Left lung (tissue), 10 donors: Measurements from ENCODE around the gene RSPH1. TPM values are rescaled to one million over a fixed set of nuclear protein-coding genes. Genes with fewer than 3 reads are reported as not detected.

Source experiments
- ATAC-seq: fragments of 200-7000 bp; cut with Tn5 transposase; one replicate; pipeline ENCODE4 v1.9.1; 2020; ENCODE audit warnings: moderate library complexity
- DNase-seq, 4 donors: peaks; one replicate each; pipeline ENCODE4 v3.0.0-alpha.2; 2013 to 2020
- H3K27ac ChIP-seq, 2 donors: fragments of 200-600 bp; sonication (generic) in 1 of 2; one replicate each; pipeline versions ENCODE4 v1.5.0 to v1.8.0; 2020 to 2021
- H3K27me3 ChIP-seq, 2 donors: fragments of 200-600 bp; sonication (generic) in 1 of 2; one replicate each; pipeline versions ENCODE4 v1.5.0 to v1.8.0; 2020 to 2021
- H3K36me3 ChIP-seq, 2 donors: fragments of 200-600 bp; sonication (generic) in 1 of 2; one replicate each; pipeline versions ENCODE4 v1.5.0 to v1.8.0; 2020 to 2021
- H3K4me1 ChIP-seq, 2 donors: fragments of 200-600 bp; one replicate each; pipeline ENCODE4 v1.8.0; 2021
- H3K4me3 ChIP-seq, 2 donors: fragments of 200-600 bp; sonication (generic) in 1 of 2; one replicate each; pipeline versions ENCODE4 v1.5.0 to v1.8.0; 2020 to 2021; ENCODE audit warnings: mild to moderate bottlenecking in 1 of 2
- H3K9me3 ChIP-seq, 2 donors: fragments of 200-600 bp; sonication (generic) in 1 of 2; one replicate each; pipeline versions ENCODE4 v1.5.0 to v1.8.0; 2020 to 2021
- CTCF ChIP-seq, 2 donors: fragments of 200-600 bp; sonication (generic) in 1 of 2; IDR thresholded peaks; one replicate each; pipeline versions ENCODE4 v1.5.0 to v1.8.0; 2021; ENCODE audit warnings: antibody characterized with exemption in 2 of 2
- intact Hi-C, 2 donors: fragments of 100-400 bp; cut with DNase I; formaldehyde crosslinking; loops; one replicate each; pipeline versions ENCODE4 v1.11.2 to v1.14.2; 2022
- polyA plus RNA-seq, 6 donors: library from polyadenylated mRNA; unstranded; fragments of 120-200 nt; gene quantifications; one replicate each; pipeline ENCODE4 v1.2.1, GENCODE V29; 2013; ENCODE audit not compliant: insufficient read length in 6 of 6
- total RNA-seq, 2 donors: library from RNA; stranded (reverse); fragmentation: NEBNext Ultra II Directional; extraction: Animal tissue kit (Norgen Biotek cat#: 25700); gene quantifications; one replicate each; pipeline ENCODE4 v1.2.1, GENCODE V29; 2021
- donor health status: DM: no; HTN: yes; CAD: no.
- donor health status: DM: no; HTN: no; CAD: no.

Gene RSPH1
- total and polyA plus RNA-seq, 8 donors = 0.73 to 27.3 (median 13.4) TPM

GRCh38 chr21:42484966-42485365 is 11.1 kb downstream of the RSPH1 start:
- no peaks in the 10 kb centered on the region for H3K9me3 ChIP-seq
- H3K36me3 ChIP-seq = no peaks in the 10 kb centered on the region
- no peaks in the 10 kb centered on the region for H3K27me3 ChIP-seq
- no peaks in the 10 kb centered on the region for H3K4me1 ChIP-seq
- no peak for DNase-seq
- intact Hi-C loops = no loop called here
- no peak for TF ChIP-seq CTCF (IDR thresholded peaks at IDR 0.05)
- H3K4me3 ChIP-seq = no peak overlapping the region
- ATAC-seq = no peak
- H3K27ac ChIP-seq = no peak overlapping the region

GRCh38 chr21:42481169-42481568 is 14.9 kb downstream of the RSPH1 start:
- no peaks in the 10 kb centered on the region for H3K4me1 ChIP-seq
- no peaks in the 10 kb centered on the region for H3K9me3 ChIP-seq
- H3K27me3 ChIP-seq = no peaks in the 10 kb centered on the region
- H3K4me3 ChIP-seq = no peak overlapping the region
- DNase-seq = no peak
- intact Hi-C loops = no loop called here
- no peak for ATAC-seq
- no peaks in the 10 kb centered on the region for H3K36me3 ChIP-seq
- no peak for TF ChIP-seq CTCF (IDR thresholded peaks at IDR 0.05)
- H3K27ac ChIP-seq = no peak overlapping the region

GRCh38 chr21:42480736-42481135 is 15.3 kb downstream of the RSPH1 start:
- DNase-seq = no peak
- intact Hi-C loops = no loop called here
- Histone ChIP-seq H3K27ac (no peak overlapping the region), H3K27me3 (no peaks in the 10 kb centered on the region), H3K4me1 (no peaks in the 10 kb centered on the region), H3K36me3 (no peaks in the 10 kb centered on the region), H3K9me3 (no peaks in the 10 kb centered on the region), H3K4me3 (no peak overlapping the region)
- ATAC-seq = no peak
- no peak for TF ChIP-seq CTCF (IDR thresholded peaks at IDR 0.05)

- ATAC-seq (no peak), DNase-seq (no peak)
- H3K9me3 ChIP-seq = no peaks in the 10 kb centered on the region
- H3K27ac ChIP-seq = no peak overlapping the region
- no peak overlapping the region for H3K4me3 ChIP-seq
- H3K4me1 ChIP-seq = no peaks in the 10 kb centered on the region
- H3K36me3 ChIP-seq = no peaks in the 10 kb centered on the region
- no peak for TF ChIP-seq CTCF (IDR thresholded peaks at IDR 0.05)
- H3K27me3 ChIP-seq = no peaks in the 10 kb centered on the region
- intact Hi-C loops = no loop called here
These were observed 16.4 kb downstream of the RSPH1 start for GRCh38 chr21:42479582-42479981.

- no peaks in the 10 kb centered on the region for H3K9me3 ChIP-seq
- DNase-seq = no peak
- intact Hi-C loops = no loop called here
- peaks cover 0 to 7% of the 10 kb centered on the region in 2 donors for H3K4me1 ChIP-seq
- no peaks in the 10 kb centered on the region for H3K36me3 ChIP-seq
- no peak overlapping the region for H3K4me3 ChIP-seq
- TF ChIP-seq CTCF (IDR thresholded peaks at IDR 0.05) = no peak
- H3K27me3 ChIP-seq = no peaks in the 10 kb centered on the region
- H3K27ac ChIP-seq = no peak overlapping the region
- no peak for ATAC-seq
These were observed 17.5 kb downstream of the RSPH1 start for GRCh38 chr21:42478504-42478903.
